ENCODE data around the gene DNM3.
"Not testable (repeated sequence)": the region's sequence is repeated elsewhere in the genome, so short reads cannot be mapped to it uniquely, and the experiment has no call there.

The DNM3 gene

GRCh38 chr1:171841050-171841910, at the start of gene DNM3:
Gene DNM3 (plus strand): TSS chr1:171841498. CDS start chr1:171841657, 159 bp downstream.
- FAIRE-seq = no peak

GRCh38 chr1:171792656-171793369, 48.5 kb upstream of the DNM3 start:
- no peak for FAIRE-seq

- FAIRE-seq = no peak
These were observed 47.7 kb upstream of the DNM3 start for GRCh38 chr1:171793636-171794035.

GRCh38 chr1:171794085-171794484, 47.2 kb upstream of the DNM3 start:
- no peak for FAIRE-seq

GRCh38 chr1:171796592-171796991, 44.7 kb upstream of the DNM3 start:
- FAIRE-seq = no peak

GRCh38 chr1:171798311-171798710, 43.0 kb upstream of the DNM3 start:
- FAIRE-seq = no peak

GRCh38 chr1:171798765-171799164, 42.5 kb upstream of the DNM3 start:
- FAIRE-seq = no peak

- no peak for FAIRE-seq
These were observed 42.1 kb upstream of the DNM3 start for GRCh38 chr1:171799166-171799565.

- FAIRE-seq = not testable (repeated sequence)
These were observed 41.6 kb upstream of the DNM3 start for GRCh38 chr1:171799698-171800097.

- FAIRE-seq = no peak
These were observed 41.0 kb upstream of the DNM3 start for GRCh38 chr1:171800342-171800741.

GRCh38 chr1:171800851-171801250, 40.4 kb upstream of the DNM3 start:
- FAIRE-seq = no peak

GRCh38 chr1:171801487-171801891, 39.8 kb upstream of the DNM3 start:
- no peak for FAIRE-seq

- no peak for FAIRE-seq
These were observed 39.1 kb upstream of the DNM3 start for GRCh38 chr1:171802207-171802606.

GRCh38 chr1:171803045-171803444, 38.3 kb upstream of the DNM3 start:
- FAIRE-seq = no peak

GRCh38 chr1:171803461-171804022, 37.8 kb upstream of the DNM3 start:
- no peak for FAIRE-seq

- no peak for FAIRE-seq
These were observed 35.7 kb upstream of the DNM3 start for GRCh38 chr1:171805395-171806115.

GRCh38 chr1:171807556-171807955, 33.7 kb upstream of the DNM3 start:
- no peak for FAIRE-seq

- FAIRE-seq = no peak
These were observed 31.5 kb upstream of the DNM3 start for GRCh38 chr1:171809834-171810233.

- no peak for FAIRE-seq
These were observed 29.6 kb upstream of the DNM3 start for GRCh38 chr1:171811672-171812071.

- FAIRE-seq = no peak
These were observed 26.6 kb upstream of the DNM3 start for GRCh38 chr1:171814692-171815091.

GRCh38 chr1:171816300-171816901, 24.9 kb upstream of the DNM3 start:
- FAIRE-seq = no peak

GRCh38 chr1:171817511-171818265, 23.6 kb upstream of the DNM3 start:
- no peak for FAIRE-seq

Measured in colon (tissue), 2 donors.